ENCODE measurements around the gene DDOST. TPM values are rescaled to one million over a fixed set of nuclear protein-coding genes. Genes with fewer than 3 reads are reported as not detected.

Gene DDOST
- total and polyA plus RNA-seq, 2 experiments from 2014 or later = 151 to 270 TPM

DNA sequence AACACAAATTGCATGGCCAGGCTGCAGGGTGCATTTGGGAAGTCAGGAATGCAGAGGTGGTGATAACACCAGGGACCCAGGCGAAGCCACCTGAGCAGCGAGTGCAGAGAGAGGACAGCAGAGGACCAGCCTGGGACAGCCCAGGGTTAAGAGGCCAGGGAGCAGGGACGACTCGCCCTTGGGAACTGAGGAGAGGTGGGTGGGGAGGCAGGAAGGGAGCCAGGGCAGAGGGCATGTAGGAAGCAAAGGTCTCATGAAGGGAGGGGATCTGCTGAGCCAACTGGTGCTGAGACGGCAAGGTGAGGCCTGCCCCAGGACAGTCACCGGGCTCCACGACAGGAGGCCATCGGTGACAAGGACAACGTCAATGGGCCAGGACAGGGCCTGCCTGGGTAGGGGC is 40.3 kb upstream of the DDOST start:
- no peak for ATAC-seq
- Mint-ChIP-seq H3K27ac (no peak overlapping the region), H3K36me3 (ENCODE audit: low read depth) (peaks cover 6% of the 10 kb centered on the region; the same call in 2 of the 3 replicates), H3K9me3 (peaks cover 2% of the 10 kb centered on the region; the same call in 1 of the 3 replicates), H3K4me3 (no peak overlapping the region), H3K4me1 (peaks cover 4% of the 10 kb centered on the region; the same call in 2 of the 3 replicates), H3K27me3 (ENCODE audit: insufficient read depth, low read depth, poor library complexity) (peaks cover 3% of the 10 kb centered on the region)
- Histone ChIP-seq H2AFZ (no peak overlapping the region), H3K36me3 (ENCODE audit: insufficient read depth) (no peaks in the 10 kb centered on the region), H3K27ac (ENCODE audit: low read depth) (no peak overlapping the region), H3K27me3 (ENCODE audit: insufficient read depth) (no peaks in the 10 kb centered on the region), H3K4me2 (no peak overlapping the region), H4K20me1 (replicated peaks; ENCODE audit: insufficient read depth) (no peaks in the 10 kb centered on the region; the same call in 1 of the 2 replicates), H3K4me1 (ENCODE audit: insufficient read depth) (peaks cover 6% of the 10 kb centered on the region; the same call in 1 of the 2 replicates), H3K4me3 (no peak overlapping the region), H3K9me2 (ENCODE audit: insufficient read depth) (no peaks in the 10 kb centered on the region), H3F3A (replicated peaks; ENCODE audit: low read depth) (0 out of 2 replicates have a peak, but pooled peaks cover 2% of the 10 kb centered on the region), H3K79me2 (replicated peaks; ENCODE audit: insufficient read depth) (no peaks in the 10 kb centered on the region)
- no peak for DNase-seq (ENCODE audit: low spot score)
- no peak for TF ChIP-seq STAT1 (IDR thresholded peaks at IDR 0.05; ENCODE audit: unreplicated experiment)
- TF ChIP-seq, protein P1, sequence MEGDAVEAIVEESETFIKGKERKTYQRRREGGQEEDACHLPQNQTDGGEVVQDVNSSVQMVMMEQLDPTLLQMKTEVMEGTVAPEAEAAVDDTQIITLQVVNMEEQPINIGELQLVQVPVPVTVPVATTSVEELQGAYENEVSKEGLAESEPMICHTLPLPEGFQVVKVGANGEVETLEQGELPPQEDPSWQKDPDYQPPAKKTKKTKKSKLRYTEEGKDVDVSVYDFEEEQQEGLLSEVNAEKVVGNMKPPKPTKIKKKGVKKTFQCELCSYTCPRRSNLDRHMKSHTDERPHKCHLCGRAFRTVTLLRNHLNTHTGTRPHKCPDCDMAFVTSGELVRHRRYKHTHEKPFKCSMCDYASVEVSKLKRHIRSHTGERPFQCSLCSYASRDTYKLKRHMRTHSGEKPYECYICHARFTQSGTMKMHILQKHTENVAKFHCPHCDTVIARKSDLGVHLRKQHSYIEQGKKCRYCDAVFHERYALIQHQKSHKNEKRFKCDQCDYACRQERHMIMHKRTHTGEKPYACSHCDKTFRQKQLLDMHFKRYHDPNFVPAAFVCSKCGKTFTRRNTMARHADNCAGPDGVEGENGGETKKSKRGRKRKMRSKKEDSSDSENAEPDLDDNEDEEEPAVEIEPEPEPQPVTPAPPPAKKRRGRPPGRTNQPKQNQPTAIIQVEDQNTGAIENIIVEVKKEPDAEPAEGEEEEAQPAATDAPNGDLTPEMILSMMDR (conservative IDR thresholded peaks at IDR 0.05; ENCODE audit: low read depth in 2 of 2) = no peak
- no peak for TF ChIP-seq JUNB (IDR thresholded peaks at IDR 0.05; ENCODE audit: unreplicated experiment)
- no peak for TF ChIP-seq EZH2phosphoT487 (IDR thresholded peaks at IDR 0.05; ENCODE audit: unreplicated experiment)

DNA sequence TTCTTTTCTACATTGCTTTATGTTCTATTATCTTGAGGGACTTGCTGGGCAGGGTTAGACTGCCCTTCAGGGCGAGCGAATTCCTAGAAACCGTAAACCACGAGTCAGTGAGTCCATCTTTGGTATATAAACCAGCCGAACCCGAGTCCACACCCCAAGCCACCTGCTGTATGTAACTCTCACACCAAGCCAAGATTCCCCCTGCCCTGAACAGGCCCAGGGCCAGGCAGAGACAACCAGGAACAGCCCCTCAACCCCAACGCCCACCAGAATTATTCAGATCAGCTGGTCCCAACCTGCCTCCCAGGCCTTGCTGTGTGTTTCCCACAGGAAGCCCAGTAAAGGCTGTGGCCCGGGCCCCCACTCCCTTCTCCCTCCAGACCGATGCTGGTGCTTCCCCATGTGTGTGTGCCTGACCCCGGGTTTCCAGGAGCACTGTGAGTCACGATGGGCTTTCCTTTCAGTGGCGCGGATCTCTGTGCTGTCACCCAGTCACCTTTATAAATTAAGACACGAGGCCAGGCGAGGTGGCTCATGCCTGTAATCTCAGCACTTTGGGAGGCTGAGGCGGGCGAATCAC is 39.6 kb upstream of the DDOST start:
- Histone ChIP-seq H4K20me1 (replicated peaks; ENCODE audit: insufficient read depth) (no peaks in the 10 kb centered on the region; the same call in 1 of the 2 replicates), H3K36me3 (ENCODE audit: insufficient read depth) (no peaks in the 10 kb centered on the region), H3K4me3 (no peak overlapping the region), H3K9me2 (ENCODE audit: insufficient read depth) (no peaks in the 10 kb centered on the region), H3K4me2 (no peak overlapping the region), H3K27ac (ENCODE audit: low read depth) (no peak overlapping the region), H3K27me3 (ENCODE audit: insufficient read depth) (no peaks in the 10 kb centered on the region), H3K4me1 (ENCODE audit: insufficient read depth) (peaks cover 10% of the 10 kb centered on the region; the same call in 1 of the 2 replicates), H3F3A (replicated peaks; ENCODE audit: low read depth) (0 out of 2 replicates have a peak, but pooled peaks cover 2% of the 10 kb centered on the region), H3K79me2 (replicated peaks; ENCODE audit: insufficient read depth) (no peaks in the 10 kb centered on the region), H2AFZ (no peak overlapping the region)
- peaks cover 6% of the 10 kb centered on the region; the same call in 2 of the 3 replicates for H3K36me3 Mint-ChIP-seq (ENCODE audit: low read depth)
- H3K9me3 Mint-ChIP-seq = peaks cover 2% of the 10 kb centered on the region
- H3K4me1 Mint-ChIP-seq = peaks cover 10% of the 10 kb centered on the region
- H3K4me3 Mint-ChIP-seq = no peak overlapping the region
- H3K27ac Mint-ChIP-seq = no peak overlapping the region
- H3K27me3 Mint-ChIP-seq (ENCODE audit: insufficient read depth, low read depth, poor library complexity) = peaks cover 5% of the 10 kb centered on the region
- DNase-seq (ENCODE audit: low spot score) (no peak), ATAC-seq (no peak)
- TF ChIP-seq, protein P2, sequence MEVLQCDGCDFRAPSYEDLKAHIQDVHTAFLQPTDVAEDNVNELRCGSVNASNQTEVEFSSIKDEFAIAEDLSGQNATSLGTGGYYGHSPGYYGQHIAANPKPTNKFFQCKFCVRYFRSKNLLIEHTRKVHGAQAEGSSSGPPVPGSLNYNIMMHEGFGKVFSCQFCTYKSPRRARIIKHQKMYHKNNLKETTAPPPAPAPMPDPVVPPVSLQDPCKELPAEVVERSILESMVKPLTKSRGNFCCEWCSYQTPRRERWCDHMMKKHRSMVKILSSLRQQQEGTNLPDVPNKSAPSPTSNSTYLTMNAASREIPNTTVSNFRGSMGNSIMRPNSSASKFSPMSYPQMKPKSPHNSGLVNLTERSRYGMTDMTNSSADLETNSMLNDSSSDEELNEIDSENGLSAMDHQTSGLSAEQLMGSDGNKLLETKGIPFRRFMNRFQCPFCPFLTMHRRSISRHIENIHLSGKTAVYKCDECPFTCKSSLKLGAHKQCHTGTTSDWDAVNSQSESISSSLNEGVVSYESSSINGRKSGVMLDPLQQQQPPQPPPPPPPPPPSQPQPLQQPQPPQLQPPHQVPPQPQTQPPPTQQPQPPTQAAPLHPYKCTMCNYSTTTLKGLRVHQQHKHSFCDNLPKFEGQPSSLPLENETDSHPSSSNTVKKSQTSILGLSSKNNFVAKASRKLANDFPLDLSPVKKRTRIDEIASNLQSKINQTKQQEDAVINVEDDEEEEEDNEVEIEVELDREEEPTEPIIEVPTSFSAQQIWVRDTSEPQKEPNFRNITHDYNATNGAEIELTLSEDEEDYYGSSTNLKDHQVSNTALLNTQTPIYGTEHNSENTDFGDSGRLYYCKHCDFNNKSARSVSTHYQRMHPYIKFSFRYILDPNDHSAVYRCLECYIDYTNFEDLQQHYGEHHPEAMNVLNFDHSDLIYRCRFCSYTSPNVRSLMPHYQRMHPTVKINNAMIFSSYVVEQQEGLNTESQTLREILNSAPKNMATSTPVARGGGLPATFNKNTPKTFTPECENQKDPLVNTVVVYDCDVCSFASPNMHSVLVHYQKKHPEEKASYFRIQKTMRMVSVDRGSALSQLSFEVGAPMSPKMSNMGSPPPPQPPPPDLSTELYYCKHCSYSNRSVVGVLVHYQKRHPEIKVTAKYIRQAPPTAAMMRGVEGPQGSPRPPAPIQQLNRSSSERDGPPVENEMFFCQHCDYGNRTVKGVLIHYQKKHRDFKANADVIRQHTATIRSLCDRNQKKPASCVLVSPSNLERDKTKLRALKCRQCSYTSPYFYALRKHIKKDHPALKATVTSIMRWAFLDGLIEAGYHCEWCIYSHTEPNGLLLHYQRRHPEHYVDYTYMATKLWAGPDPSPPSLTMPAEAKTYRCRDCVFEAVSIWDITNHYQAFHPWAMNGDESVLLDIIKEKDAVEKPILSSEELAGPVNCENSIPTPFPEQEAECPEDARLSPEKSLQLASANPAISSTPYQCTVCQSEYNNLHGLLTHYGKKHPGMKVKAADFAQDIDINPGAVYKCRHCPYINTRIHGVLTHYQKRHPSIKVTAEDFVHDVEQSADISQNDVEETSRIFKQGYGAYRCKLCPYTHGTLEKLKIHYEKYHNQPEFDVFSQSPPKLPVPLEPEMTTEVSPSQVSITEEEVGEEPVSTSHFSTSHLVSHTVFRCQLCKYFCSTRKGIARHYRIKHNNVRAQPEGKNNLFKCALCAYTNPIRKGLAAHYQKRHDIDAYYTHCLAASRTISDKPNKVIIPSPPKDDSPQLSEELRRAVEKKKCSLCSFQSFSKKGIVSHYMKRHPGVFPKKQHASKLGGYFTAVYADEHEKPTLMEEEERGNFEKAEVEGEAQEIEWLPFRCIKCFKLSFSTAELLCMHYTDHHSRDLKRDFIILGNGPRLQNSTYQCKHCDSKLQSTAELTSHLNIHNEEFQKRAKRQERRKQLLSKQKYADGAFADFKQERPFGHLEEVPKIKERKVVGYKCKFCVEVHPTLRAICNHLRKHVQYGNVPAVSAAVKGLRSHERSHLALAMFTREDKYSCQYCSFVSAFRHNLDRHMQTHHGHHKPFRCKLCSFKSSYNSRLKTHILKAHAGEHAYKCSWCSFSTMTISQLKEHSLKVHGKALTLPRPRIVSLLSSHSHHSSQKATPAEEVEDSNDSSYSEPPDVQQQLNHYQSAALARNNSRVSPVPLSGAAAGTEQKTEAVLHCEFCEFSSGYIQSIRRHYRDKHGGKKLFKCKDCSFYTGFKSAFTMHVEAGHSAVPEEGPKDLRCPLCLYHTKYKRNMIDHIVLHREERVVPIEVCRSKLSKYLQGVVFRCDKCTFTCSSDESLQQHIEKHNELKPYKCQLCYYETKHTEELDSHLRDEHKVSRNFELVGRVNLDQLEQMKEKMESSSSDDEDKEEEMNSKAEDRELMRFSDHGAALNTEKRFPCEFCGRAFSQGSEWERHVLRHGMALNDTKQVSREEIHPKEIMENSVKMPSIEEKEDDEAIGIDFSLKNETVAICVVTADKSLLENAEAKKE (CRISPR knock-in tag; IDR thresholded peaks at IDR 0.05) = no peak
- TF ChIP-seq, protein P1 (conservative IDR thresholded peaks at IDR 0.05; ENCODE audit: low read depth in 2 of 2) = no peak
- TF ChIP-seq POLR2AphosphoS5 (IDR thresholded peaks at IDR 0.05; ENCODE audit: low read depth) (no peak), ZNF114 (CRISPR knock-in tag; IDR thresholded peaks at IDR 0.05) (no peak), ZNF331 (CRISPR knock-in tag; IDR thresholded peaks at IDR 0.05; ENCODE audit: low read depth) (no peak), JUNB (IDR thresholded peaks at IDR 0.05; ENCODE audit: unreplicated experiment) (no peak), EZH2phosphoT487 (IDR thresholded peaks at IDR 0.05; ENCODE audit: unreplicated experiment) (no peak), CREB1 (CRISPR knock-in tag; IDR thresholded peaks at IDR 0.05; ENCODE audit: low read depth) (no peak)

All from GM23338 (cell line).